ENCODE results near the gene EREG. TPM values are rescaled to one million over a fixed set of nuclear protein-coding genes. Genes with fewer than 3 reads are reported as not detected.
A peak's percentile ranks its signal among the peaks of the same experiment; 100 is the strongest.

The EREG gene
- total and polyA plus RNA-seq, 9 of the 15 experiments (the other 6 are each of a cell fraction or from before 2014, with no cell fraction given) = 0.97 to 7.3 (median 2.5) TPM

GRCh38 chr4:74330295-74330750 is 34.6 kb upstream of the EREG start:
- Histone ChIP-seq H3K9me3 (replicated peaks; ENCODE audit: control insufficient read depth, insufficient read depth, low read depth, low read length) (no peaks in the 10 kb centered on the region), H2AFZ (ENCODE audit: low read depth, low read length) (peak overlapping the region; percentile 86), H3K36me3 (ENCODE audit: control insufficient read depth, insufficient read depth, low read length) (no peaks in the 10 kb centered on the region), H3K79me2 (ENCODE audit: control insufficient read depth, insufficient read depth, low read length) (peaks cover 52% of the 10 kb centered on the region), H3K4me1 (replicated peaks in 1 of 2; ENCODE audit: control insufficient read depth in 2 of 2, insufficient read depth in 2 of 2, low read length in 2 of 2) (peaks cover 9 to 26% of the 10 kb centered on the region in 2 experiments), H3K9me1 (ENCODE audit: control insufficient read depth, insufficient read depth, low read length) (no peaks in the 10 kb centered on the region), H3K4me3 (peak overlapping the region; percentile 36), H4K20me1 (replicated peaks; ENCODE audit: control insufficient read depth, insufficient read depth, low read length) (no peaks in the 10 kb centered on the region), H3K27ac (ENCODE audit: extremely low read depth, low read depth, low read length) (peak overlapping the region; percentile 83), H3K4me2 (ENCODE audit: insufficient read depth, low read length) (peak overlapping the region; percentile 72), H3K27me3 (ENCODE audit: control insufficient read depth in 2 of 2, insufficient read depth in 2 of 2, low read length in 2 of 2) (no peaks in the 10 kb centered on the region), H3K9ac (ENCODE audit: insufficient read depth in 1 of 2, low read depth in 2 of 2, low read length in 2 of 2) (peak overlapping the region in 1 of 2 experiments; percentile 70; a peak in 2 of 4 replicates)
- in situ Hi-C loops (cut with MboI) (no loop called here), intact Hi-C loops (cut with micrococcal nuclease) (loop anchor here (1.0 to 10.0 kb wide), 3 partner anchors 34 to 616 kb away; no protein-coding TSS in a partner anchor)
- WGBS (ENCODE audit: insufficient coverage, low coverage, missing lambda C conversion rate) = 2% methylated on average over 9 of the region's 9 CpGs
- peak; percentile 57 for ATAC-seq
- ChIA-PET CTCF (ENCODE audit: low intra/inter-chr PET ratio) (no interaction called here), POLR2A (interaction anchor here (1.0 kb wide), 1 partner anchor 29 kb away, joined by 3 read pairs; no protein-coding TSS in a partner anchor)
- DNase-seq (ENCODE audit: extremely low read depth in 1 of 4, low spot score in 3 of 4) = peak in 2 of 4 experiments; percentile 37 to 78
- BruUV-seq (replicated peaks) = no TSS peak
- peak; percentile 71 for FAIRE-seq
- peak; percentile 57 for TF ChIP-seq ETV1 (tag; conservative IDR thresholded peaks at IDR 0.05; ENCODE audit: low read depth)
- TF ChIP-seq ZNF408 (CRISPR knock-in tag; IDR thresholded peaks at IDR 0.05; ENCODE audit: low read depth) = no peak
- peak; percentile 77 for TF ChIP-seq RBM25 (IDR thresholded peaks at IDR 0.05; ENCODE audit: low read depth, low read length, severe bottlenecking)
- TF ChIP-seq, protein P1, sequence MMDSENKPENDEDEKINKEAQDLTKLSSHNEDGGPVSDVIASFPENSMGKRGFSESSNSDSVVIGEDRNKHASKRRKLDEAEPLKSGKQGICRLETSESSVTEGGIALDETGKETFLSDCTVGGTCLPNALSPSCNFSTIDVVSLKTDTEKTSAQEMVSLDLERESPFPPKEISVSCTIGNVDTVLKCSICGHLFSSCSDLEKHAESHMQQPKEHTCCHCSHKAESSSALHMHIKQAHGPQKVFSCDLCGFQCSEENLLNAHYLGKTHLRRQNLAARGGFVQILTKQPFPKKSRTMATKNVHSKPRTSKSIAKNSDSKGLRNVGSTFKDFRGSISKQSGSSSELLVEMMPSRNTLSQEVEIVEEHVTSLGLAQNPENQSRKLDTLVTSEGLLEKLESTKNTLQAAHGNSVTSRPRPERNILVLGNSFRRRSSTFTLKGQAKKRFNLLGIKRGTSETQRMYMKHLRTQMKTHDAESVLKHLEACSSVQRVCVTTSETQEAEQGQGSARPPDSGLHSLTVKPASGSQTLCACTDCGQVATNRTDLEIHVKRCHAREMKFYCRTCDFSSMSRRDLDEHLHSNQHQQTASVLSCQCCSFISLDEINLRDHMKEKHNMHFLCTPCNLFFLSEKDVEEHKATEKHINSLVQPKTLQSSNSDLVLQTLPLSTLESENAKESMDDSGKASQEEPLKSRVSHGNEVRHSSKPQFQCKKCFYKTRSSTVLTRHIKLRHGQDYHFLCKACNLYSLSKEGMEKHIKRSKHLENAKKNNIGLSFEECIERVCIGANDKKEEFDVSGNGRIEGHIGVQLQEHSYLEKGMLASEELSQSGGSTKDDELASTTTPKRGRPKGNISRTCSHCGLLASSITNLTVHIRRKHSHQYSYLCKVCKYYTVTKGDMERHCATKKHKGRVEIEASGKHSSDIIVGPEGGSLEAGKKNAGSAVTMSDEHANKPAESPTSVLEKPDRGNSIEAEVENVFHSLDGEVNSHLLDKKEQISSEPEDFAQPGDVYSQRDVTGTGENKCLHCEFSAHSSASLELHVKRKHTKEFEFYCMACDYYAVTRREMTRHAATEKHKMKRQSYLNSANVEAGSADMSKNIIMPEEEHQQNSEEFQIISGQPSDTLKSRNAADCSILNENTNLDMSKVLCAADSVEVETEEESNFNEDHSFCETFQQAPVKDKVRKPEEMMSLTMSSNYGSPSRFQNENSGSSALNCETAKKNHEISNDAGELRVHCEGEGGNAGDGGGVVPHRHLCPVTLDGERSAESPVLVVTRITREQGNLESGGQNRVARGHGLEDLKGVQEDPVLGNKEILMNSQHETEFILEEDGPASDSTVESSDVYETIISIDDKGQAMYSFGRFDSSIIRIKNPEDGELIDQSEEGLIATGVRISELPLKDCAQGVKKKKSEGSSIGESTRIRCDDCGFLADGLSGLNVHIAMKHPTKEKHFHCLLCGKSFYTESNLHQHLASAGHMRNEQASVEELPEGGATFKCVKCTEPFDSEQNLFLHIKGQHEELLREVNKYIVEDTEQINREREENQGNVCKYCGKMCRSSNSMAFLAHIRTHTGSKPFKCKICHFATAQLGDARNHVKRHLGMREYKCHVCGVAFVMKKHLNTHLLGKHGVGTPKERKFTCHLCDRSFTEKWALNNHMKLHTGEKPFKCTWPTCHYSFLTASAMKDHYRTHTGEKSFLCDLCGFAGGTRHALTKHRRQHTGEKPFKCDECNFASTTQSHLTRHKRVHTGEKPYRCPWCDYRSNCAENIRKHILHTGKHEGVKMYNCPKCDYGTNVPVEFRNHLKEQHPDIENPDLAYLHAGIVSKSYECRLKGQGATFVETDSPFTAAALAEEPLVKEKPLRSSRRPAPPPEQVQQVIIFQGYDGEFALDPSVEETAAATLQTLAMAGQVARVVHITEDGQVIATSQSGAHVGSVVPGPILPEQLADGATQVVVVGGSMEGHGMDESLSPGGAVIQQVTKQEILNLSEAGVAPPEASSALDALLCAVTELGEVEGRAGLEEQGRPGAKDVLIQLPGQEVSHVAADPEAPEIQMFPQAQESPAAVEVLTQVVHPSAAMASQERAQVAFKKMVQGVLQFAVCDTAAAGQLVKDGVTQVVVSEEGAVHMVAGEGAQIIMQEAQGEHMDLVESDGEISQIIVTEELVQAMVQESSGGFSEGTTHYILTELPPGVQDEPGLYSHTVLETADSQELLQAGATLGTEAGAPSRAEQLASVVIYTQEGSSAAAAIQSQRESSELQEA (IDR thresholded peaks at IDR 0.05; ENCODE audit: low read depth) = no peak
- TF ChIP-seq TRIM28 (IDR thresholded peaks at IDR 0.05) = peak; percentile 85
- TF ChIP-seq KDM1A (IDR thresholded peaks at IDR 0.05) = 0 out of 4 replicates have a peak, but pooled peaks of 1 of the 2 experiments have one; percentile 37
- TF ChIP-seq GABPB1 (CRISPR knock-in tag; IDR thresholded peaks at IDR 0.05) = no peak
- TF ChIP-seq, protein P2, sequence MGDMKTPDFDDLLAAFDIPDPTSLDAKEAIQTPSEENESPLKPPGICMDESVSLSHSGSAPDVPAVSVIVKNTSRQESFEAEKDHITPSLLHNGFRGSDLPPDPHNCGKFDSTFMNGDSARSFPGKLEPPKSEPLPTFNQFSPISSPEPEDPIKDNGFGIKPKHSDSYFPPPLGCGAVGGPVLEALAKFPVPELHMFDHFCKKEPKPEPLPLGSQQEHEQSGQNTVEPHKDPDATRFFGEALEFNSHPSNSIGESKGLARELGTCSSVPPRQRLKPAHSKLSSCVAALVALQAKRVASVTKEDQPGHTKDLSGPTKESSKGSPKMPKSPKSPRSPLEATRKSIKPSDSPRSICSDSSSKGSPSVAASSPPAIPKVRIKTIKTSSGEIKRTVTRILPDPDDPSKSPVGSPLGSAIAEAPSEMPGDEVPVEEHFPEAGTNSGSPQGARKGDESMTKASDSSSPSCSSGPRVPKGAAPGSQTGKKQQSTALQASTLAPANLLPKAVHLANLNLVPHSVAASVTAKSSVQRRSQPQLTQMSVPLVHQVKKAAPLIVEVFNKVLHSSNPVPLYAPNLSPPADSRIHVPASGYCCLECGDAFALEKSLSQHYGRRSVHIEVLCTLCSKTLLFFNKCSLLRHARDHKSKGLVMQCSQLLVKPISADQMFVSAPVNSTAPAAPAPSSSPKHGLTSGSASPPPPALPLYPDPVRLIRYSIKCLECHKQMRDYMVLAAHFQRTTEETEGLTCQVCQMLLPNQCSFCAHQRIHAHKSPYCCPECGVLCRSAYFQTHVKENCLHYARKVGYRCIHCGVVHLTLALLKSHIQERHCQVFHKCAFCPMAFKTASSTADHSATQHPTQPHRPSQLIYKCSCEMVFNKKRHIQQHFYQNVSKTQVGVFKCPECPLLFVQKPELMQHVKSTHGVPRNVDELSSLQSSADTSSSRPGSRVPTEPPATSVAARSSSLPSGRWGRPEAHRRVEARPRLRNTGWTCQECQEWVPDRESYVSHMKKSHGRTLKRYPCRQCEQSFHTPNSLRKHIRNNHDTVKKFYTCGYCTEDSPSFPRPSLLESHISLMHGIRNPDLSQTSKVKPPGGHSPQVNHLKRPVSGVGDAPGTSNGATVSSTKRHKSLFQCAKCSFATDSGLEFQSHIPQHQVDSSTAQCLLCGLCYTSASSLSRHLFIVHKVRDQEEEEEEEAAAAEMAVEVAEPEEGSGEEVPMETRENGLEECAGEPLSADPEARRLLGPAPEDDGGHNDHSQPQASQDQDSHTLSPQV (IDR thresholded peaks at IDR 0.05) = peak; percentile 57; the same call in 1 of the 2 replicates
- no peak for TF ChIP-seq ILK (tag; IDR thresholded peaks at IDR 0.05; ENCODE audit: borderline replicate concordance, low read depth)
- no peak for TF ChIP-seq RBM34 (IDR thresholded peaks at IDR 0.05; ENCODE audit: borderline replicate concordance, insufficient read depth, low read length)

Measured in K562 (cell line).